GM19468 (cell line): ENCODE measurements around the gene ARL6.
"Not testable (repeated sequence)": the region's sequence is repeated elsewhere in the genome, so short reads cannot be mapped to it uniquely, and the experiment has no call there.

ENCODE experiments used
- ATAC-seq: cut with Tn5 transposase; IDR thresholded peaks from one replicate; pipeline ENCODE4 v1.9.1; 2021; ENCODE audit warnings: mild to moderate bottlenecking, moderate library complexity, moderate number of reproducible peaks; ENCODE audit not compliant: unreplicated experiment; ENCODE audit errors: extremely low read depth

ARL6 gene

GRCh38 chr3:97820780-97821179 lies 56.2 kb downstream of the ARL6 start:
- no peak for ATAC-seq

DNA sequence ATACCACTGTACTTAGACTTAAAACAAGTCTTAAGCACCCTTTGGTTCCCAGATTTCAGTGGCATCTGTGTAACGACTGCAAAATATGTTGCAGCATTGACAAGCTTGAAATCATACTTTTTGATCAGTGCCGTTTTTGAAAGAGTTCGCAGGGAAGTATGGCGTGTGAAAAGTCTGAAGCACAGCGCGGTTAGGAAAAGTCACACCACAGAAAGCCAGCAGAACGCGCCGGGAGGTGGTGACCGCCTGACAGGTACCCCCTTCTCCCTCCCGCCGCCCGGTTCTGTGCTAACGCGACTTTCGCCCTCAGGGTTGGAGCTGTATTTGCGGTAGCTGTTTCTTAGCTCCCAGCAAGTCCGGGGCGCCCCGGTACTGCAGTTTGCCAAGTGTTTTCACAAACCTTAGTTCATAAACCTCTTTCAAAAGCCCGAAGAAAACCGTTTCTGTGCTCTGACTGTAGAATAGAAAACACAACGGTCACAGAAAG lies 56.8 kb downstream of the ARL6 start:
- ATAC-seq: peak; percentile 27

DNA sequence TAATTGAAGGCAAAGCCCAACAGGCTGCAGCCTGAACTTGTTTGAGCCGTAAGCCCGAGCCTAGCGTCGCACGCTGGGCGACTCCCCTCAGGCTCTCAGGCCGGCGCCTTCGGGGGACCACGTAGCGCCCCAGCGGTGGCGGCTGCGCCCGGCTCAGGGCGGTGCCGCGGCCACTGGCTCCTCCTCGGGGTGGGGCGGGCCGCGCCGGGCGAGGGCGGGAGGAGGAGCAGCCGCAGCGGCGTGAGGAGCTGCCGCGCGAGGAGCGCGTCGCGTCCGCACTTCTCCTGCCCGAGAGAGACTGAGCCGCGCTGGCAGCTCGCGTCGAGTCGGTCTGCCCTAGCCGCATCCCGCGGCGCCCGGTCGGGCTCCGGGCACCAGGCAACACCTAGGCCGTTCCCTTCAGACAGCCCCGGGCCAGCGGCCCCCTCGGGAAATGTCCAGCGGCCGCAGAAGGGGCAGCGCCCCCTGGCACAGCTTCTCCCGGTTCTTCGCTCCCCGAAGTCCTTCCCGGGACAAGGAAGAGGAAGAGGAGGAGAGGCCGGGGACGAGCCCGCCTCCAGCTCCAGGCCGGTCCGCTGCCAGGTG lies 57.3 kb downstream of the ARL6 start, which contains the start of gene CRYBG3:
Gene CRYBG3 (plus strand): TSS at position 238 of the 585 bp plus-strand sequence. CDS start 196 bp downstream, at position 434.
- peak; percentile 99 for ATAC-seq

GRCh38 chr3:97822359-97822775 lies 57.8 kb downstream of the ARL6 start:
- no peak for ATAC-seq

- no peak for ATAC-seq
Measured at GRCh38 chr3:97823046-97824004, 58.8 kb downstream of the ARL6 start.

- no peak for ATAC-seq
Measured at GRCh38 chr3:97825101-97825500, 60.5 kb downstream of the ARL6 start.

DNA sequence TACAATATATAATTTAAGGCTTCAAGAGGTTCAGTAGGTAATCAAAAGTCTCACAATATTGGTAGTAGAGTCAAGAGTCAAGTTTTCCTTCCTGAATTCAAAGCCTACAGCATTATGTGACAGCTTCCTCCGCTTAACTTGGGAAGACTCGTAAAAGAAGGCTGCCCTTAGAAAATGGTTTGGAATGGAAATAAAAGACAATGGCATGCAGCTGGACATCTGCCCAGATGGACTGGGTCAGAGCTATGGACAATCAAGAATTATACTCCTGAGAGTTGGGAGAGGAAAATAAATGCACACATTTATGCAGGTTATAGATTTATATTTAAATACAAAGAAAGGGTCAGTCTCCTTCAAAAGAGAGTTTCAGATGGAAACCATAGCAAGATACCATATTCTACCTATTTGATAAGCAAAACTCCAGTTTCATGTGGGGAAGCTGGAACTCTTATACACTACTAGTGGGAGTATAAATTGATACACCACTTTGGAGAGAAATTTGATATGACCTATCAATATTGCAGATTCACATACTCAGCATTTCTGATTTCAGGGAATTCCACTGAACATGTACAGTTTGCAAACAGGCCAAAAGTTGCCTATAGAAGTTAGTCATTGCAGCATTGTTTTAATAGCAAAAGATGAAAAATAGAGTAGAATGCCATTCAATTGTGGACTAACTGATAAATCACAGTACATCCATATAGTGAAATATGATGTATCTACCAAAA lies 63.3 kb downstream of the ARL6 start:
- no peak for ATAC-seq

- no peak for ATAC-seq
Measured at GRCh38 chr3:97829198-97829597, 64.6 kb downstream of the ARL6 start.

DNA sequence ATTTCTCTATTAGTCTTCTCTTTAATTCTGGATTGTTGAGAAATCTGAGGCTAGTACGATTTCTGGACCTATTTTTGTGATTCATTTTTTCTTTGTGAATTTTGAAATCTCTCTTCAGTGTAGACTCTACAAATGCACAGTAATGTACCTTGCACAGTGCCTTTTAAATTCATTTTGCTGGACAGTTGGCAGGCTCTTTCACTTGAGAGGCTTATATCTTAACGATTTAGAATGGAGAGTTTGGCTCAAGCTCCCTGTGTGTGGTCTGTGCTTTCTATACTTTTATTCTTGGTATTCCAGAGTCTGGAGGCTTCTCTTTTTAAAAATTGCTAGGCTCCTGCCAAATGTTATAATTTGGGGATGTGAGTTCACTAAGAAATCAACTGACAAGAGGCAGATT lies 66.1 kb downstream of the ARL6 start:
- ATAC-seq: no peak

DNA sequence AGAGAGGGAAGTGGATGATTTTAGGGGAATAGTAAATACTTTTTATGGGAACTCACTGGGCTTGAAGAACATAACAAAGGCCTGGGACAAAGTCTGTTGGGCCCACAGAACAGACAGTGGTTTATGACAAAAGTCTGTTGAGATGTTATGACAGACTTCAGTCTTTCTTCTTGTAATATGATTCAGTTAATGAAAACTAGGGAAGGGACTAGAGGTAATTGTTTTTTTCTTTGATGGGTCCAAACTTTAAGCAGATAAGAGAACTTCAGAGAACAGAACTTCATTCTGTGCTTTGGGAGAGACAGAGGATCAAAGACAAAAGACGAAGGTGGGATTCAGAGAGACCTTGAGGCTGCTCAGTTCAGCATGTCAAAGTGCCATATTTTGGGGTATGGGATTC lies 66.6 kb downstream of the ARL6 start:
- no peak for ATAC-seq

GRCh38 chr3:97833184-97833583 lies 68.6 kb downstream of the ARL6 start:
- not testable (repeated sequence) for ATAC-seq

DNA sequence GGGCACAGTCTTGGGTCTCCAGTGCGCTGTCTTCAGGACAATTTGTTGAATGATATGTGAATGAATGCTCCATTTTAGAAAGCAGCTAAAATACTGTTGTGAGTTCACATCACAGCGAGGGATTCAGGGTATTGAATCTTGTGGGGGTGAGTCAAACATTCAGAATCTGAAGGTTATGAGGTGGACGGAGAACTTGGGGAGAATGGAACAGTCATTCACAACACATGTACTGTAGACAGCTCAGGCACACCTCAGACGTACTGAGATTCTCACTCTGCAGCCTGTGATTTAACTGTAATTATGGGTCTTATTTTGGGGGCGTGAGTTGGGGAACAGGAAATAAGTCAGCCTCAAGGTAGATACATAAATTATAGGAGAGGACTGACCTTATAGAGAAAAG lies 71.2 kb downstream of the ARL6 start:
- no peak for ATAC-seq

- ATAC-seq: no peak
Measured at GRCh38 chr3:97838393-97838792, 73.8 kb downstream of the ARL6 start.

DNA sequence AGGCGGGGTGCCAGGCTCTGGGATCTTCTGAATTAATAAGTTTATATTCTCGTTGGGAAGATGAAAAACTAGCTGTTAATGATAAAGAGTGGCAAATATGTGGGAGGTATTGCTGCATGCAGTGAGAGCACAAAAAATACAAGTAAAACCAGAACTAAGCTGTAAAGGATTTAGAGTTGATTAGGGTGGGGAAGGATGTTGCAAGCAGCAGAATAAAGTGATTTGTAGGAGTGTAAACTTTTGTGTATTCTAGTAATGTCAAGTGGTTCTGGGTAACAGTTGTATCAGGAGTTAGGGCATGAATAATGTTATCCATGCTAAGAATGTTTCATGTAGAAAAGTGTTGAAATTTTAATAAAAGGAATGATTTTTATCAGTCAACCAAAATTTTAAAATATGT lies 75.4 kb downstream of the ARL6 start:
- ATAC-seq: no peak

DNA sequence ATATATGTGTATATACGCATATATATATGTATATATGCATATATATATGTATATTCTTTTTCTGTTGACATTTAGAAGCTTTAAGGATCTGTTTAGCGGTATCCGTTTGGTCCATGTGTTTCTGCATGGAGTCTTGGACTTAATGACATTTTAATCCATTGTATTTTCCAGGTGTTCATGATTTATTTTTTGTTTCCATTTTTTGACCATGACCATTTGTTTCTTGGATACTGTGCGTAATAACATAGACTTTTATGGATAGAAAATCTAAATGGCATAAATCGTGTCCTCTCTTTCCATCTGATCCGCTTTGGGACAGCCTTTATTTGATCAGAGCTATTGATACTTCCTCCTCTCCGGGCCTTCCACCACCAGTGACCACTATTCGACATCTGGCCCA lies 76.7 kb downstream of the ARL6 start:
- ATAC-seq: no peak

DNA sequence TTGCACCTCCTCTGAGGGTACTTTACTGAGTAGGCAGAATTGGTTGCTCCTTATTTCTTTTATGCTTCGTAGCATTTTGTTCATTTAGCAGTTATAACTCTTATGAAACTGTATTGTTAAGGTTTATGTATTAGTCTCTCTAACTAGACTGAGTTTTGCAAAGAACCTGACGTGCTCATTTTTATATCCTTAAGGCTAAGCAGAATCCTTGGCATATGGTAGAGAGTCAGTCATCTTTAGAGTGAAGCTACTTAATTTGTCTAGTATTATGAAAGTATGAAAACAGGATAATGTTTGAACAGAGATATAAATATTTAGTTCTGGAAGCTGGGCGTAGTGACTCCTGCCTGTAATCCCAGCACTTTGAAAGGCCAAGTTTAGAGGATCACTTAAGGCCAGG lies 77.4 kb downstream of the ARL6 start:
- ATAC-seq: no peak

- ATAC-seq: no peak
Measured at GRCh38 chr3:97848779-97849178, 84.2 kb downstream of the ARL6 start.
